Osteoblast (primary cell): ENCODE data around the gene PUS1. TPM values are rescaled to one million over a fixed set of nuclear protein-coding genes. Genes with fewer than 3 reads are reported as not detected.

ENCODE experiments used
- DNase-seq: peaks from one replicate; pipeline ENCODE4 v3.0.0; 2011; ENCODE audit warnings: low spot score, mixed read lengths; ENCODE audit not compliant: insufficient read length; ENCODE audit errors: missing footprints
- H2AFZ ChIP-seq: 2 replicates; pipeline ENCODE4 v1.6.0; 2011; ENCODE audit warnings: mild to moderate bottlenecking, low read length
- H3K27ac ChIP-seq: 2 replicates; pipeline ENCODE4 v1.5.1; 2011; ENCODE audit warnings: mild to moderate bottlenecking, low read depth, low read length, moderate library complexity
- H3K27me3 ChIP-seq: 2 replicates; pipeline ENCODE4 v1.6.0; 2012; ENCODE audit warnings: mild to moderate bottlenecking, control low read depth, inconsistent platforms, low read length, moderate library complexity; ENCODE audit not compliant: insufficient read depth
- H3K36me3 ChIP-seq: 2 replicates; pipeline ENCODE4 v1.5.1; 2011; ENCODE audit warnings: mild to moderate bottlenecking, low read length, control low read depth, moderate library complexity; ENCODE audit not compliant: insufficient read depth
- H3K4me1 ChIP-seq: 2 replicates; pipeline ENCODE4 v1.5.1; 2011; ENCODE audit warnings: mild to moderate bottlenecking, low read length, control low read depth, moderate library complexity; ENCODE audit not compliant: insufficient read depth
- H3K4me2 ChIP-seq: 2 replicates; pipeline ENCODE4 v1.6.0; 2011; ENCODE audit warnings: mild to moderate bottlenecking, low read length; ENCODE audit not compliant: insufficient read depth
- H3K4me3 ChIP-seq: fragments of 200-600 bp; sonication (generic); 3 replicates; pipeline ENCODE4 v1.5.1; 2012; ENCODE audit warnings: mild to moderate bottlenecking, low read length, inconsistent platforms; ENCODE audit not compliant: insufficient read depth
- H3K79me2 ChIP-seq: 2 replicates; pipeline ENCODE4 v1.6.0; 2012; ENCODE audit warnings: mild to moderate bottlenecking, low read length, control low read depth, inconsistent platforms; ENCODE audit not compliant: insufficient read depth
- H3K9me3 ChIP-seq: 2 replicates; pipeline ENCODE4 v1.5.1; 2011; ENCODE audit warnings: low read depth, low read length, control low read depth
- H4K20me1 ChIP-seq: 2 replicates; pipeline ENCODE4 v1.6.0; 2012; ENCODE audit warnings: mild to moderate bottlenecking, low read length, control low read depth; ENCODE audit not compliant: insufficient read depth
- CTCF ChIP-seq: IDR thresholded peaks from 2 replicates; pipeline ENCODE4 v1.5.1; 2011; ENCODE audit warnings: mild to moderate bottlenecking, low read depth, low read length, moderate library complexity; ENCODE audit errors: extremely low read depth
- total RNA-seq: library from RNA; depleted of rRNA; stranded (reverse); fragments of >200 nt; gene quantifications from 2 replicates; pipeline ENCODE4 v1.2.3, GENCODE V29; 2012

PUS1 gene
- total RNA-seq, 1 donor: 7.6 TPM

DNA sequence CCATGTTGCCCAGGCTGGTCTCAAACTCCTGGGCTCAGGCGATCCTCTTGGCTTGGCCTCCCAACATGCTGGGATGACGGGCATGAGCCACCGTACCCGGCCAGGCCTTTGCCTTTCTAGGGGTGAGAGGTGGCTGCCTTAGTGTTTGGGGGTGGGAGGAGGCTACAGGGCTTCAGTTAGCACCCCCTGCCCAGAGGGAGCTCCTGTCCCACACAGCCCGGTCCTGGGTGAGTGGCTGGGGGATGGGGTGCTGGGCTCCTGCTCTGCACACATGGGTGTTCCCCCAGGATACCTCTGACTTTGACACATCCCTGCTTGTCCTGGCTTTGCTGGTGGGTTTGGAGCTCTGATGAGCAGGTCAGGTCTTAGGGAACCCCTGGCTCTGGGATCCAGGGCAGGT is 24.7 kb upstream of the PUS1 start:
- Histone ChIP-seq H3K36me3 (peaks cover 2% of the 10 kb centered on the region), H2AFZ (no peak overlapping the region), H3K27me3 (no peaks in the 10 kb centered on the region), H3K4me2 (no peak overlapping the region), H3K79me2 (peaks cover 29% of the 10 kb centered on the region), H3K27ac (no peak overlapping the region), H4K20me1 (peaks cover 43% of the 10 kb centered on the region), H3K4me3 (no peak overlapping the region), H3K9me3 (no peaks in the 10 kb centered on the region), H3K4me1 (no peaks in the 10 kb centered on the region)
- DNase-seq: peak; percentile 71
- no peak for TF ChIP-seq CTCF

GRCh38 chr12:131905081-131905629 is 23.9 kb upstream of the PUS1 start:
- Histone ChIP-seq H3K4me1 (no peaks in the 10 kb centered on the region), H3K79me2 (peaks cover 27% of the 10 kb centered on the region), H3K27me3 (no peaks in the 10 kb centered on the region), H2AFZ (no peak overlapping the region), H3K27ac (no peak overlapping the region), H3K9me3 (no peaks in the 10 kb centered on the region), H4K20me1 (peaks cover 41% of the 10 kb centered on the region), H3K4me2 (no peak overlapping the region), H3K36me3 (no peaks in the 10 kb centered on the region), H3K4me3 (no peak overlapping the region)
- DNase-seq: peak; percentile 86
- no peak for TF ChIP-seq CTCF

DNA sequence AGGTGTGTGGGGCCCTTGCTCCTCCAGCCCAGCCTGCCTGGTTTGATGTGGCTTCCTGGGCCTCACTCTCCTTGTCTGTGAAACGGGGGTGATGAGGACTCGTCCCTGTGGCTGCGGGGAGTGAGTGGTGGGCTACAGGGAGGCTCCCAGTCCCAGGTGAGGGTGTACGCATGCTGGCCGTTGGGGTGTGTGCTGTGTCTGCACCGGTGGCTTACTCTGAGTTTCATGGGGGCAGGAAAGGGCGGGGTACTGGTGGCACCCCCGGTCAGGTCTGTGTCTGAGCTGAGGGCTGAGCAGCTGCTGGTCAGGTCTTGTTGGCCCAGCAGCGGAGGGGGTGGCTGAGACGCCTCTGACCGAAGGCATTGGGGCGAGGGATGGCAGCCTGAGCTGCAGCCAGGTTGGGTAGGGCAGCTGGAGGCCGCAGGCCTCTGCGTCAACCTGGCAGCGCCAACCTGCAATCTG is 23.4 kb upstream of the PUS1 start:
- Histone ChIP-seq H3K9me3 (no peaks in the 10 kb centered on the region), H4K20me1 (peaks cover 36% of the 10 kb centered on the region), H3K79me2 (peaks cover 23% of the 10 kb centered on the region), H3K27ac (no peak overlapping the region), H3K4me2 (no peak overlapping the region), H3K27me3 (no peaks in the 10 kb centered on the region), H2AFZ (no peak overlapping the region), H3K4me3 (no peak overlapping the region), H3K4me1 (no peaks in the 10 kb centered on the region), H3K36me3 (no peaks in the 10 kb centered on the region)
- TF ChIP-seq CTCF: no peak
- peak; percentile 75 for DNase-seq

DNA sequence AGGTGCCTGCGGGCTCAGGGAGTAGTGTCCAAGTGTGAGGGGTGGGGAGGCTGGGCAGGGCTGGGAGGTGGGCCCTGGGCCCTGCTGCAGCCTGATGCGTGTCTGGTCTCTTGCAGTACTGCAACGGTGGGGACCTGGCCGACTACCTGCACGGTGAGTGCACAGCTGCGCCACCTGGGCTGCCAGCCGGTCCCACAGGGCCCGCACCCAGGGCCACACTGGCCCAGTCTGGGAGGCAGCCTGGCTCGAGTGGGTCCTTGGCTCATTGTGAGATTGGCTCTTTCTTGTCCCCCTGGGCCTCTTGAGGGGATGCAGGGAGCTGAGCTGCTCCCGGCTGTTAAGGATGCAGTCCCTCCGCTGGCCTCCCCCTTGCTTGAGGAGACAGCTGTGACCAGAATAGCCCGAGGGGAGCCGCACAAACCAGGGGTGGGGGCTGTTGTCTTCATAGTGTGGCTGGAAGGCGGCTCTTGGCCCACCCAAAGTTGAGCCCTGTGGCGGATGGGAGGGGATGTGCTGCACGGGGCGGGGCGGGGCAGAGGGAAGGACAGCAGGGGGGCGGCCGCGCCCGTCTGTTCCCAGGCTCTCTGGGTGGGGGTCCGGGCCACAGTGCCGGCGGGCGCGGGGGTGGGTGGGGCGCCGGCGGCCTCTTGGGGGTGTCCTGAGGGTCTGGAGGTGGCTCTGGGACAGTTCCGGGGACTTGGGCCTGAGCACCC is 21.5 kb upstream of the PUS1 start:
- H3K27me3 ChIP-seq: no peaks in the 10 kb centered on the region
- no peak for TF ChIP-seq CTCF

More for the DNA sequence above, 21.5 kb upstream of the PUS1 start:
- Histone ChIP-seq H4K20me1 (peaks cover 28% of the 10 kb centered on the region), H3K79me2 (peaks cover 14% of the 10 kb centered on the region), H3K36me3 (no peaks in the 10 kb centered on the region), H3K4me1 (peaks cover 5% of the 10 kb centered on the region), H2AFZ (no peak overlapping the region), H3K27ac (no peak overlapping the region), H3K4me3 (no peak overlapping the region), H3K4me2 (no peak overlapping the region), H3K9me3 (no peaks in the 10 kb centered on the region)
- peak; percentile 86 for DNase-seq
